GM23338 (cell line): Measurements from ENCODE around the gene MS4A8.

ENCODE experiments used
- EZH2 ChIP-seq: fragments of 200-600 bp; sonication (generic); IDR thresholded peaks from one replicate; pipeline ENCODE4 v1.8.0; 2017; ENCODE audit warnings: antibody characterized with exemption, mild to moderate bottlenecking, low read depth; ENCODE audit not compliant: unreplicated experiment
- EZH2phosphoT487 ChIP-seq: fragments of 200-600 bp; sonication (generic); IDR thresholded peaks from one replicate; pipeline ENCODE4 v1.8.1; 2018; ENCODE audit warnings: antibody characterized with exemption; ENCODE audit not compliant: unreplicated experiment
- JUNB ChIP-seq: IDR thresholded peaks from one replicate; pipeline ENCODE4 v1.6.1; 2016; ENCODE audit warnings: antibody characterized with exemption; ENCODE audit not compliant: unreplicated experiment
- POLR2AphosphoS5 ChIP-seq: IDR thresholded peaks from 2 replicates; pipeline ENCODE4 v1.6.1; 2016; ENCODE audit warnings: antibody characterized with exemption, low read depth
- REST ChIP-seq: IDR thresholded peaks from one replicate; pipeline ENCODE4 v1.6.1; 2018; ENCODE audit warnings: antibody characterized with exemption; ENCODE audit not compliant: unreplicated experiment
- TF ChIP-seq, protein P1 (sequence below), 2 experiments: fragments of 200-600 bp in 1 of 2; sonication (generic) in 1 of 2; conservative IDR thresholded peaks; 2 replicates each; pipeline versions ENCODE4 v1.5.1 to v1.6.1; 2016 to 2017; ENCODE audit warnings: antibody characterized with exemption in 2 of 2, low read depth in 2 of 2, mild to moderate bottlenecking in 2 of 2, moderate library complexity in 1 of 2

- TF ChIP-seq, protein P1, sequence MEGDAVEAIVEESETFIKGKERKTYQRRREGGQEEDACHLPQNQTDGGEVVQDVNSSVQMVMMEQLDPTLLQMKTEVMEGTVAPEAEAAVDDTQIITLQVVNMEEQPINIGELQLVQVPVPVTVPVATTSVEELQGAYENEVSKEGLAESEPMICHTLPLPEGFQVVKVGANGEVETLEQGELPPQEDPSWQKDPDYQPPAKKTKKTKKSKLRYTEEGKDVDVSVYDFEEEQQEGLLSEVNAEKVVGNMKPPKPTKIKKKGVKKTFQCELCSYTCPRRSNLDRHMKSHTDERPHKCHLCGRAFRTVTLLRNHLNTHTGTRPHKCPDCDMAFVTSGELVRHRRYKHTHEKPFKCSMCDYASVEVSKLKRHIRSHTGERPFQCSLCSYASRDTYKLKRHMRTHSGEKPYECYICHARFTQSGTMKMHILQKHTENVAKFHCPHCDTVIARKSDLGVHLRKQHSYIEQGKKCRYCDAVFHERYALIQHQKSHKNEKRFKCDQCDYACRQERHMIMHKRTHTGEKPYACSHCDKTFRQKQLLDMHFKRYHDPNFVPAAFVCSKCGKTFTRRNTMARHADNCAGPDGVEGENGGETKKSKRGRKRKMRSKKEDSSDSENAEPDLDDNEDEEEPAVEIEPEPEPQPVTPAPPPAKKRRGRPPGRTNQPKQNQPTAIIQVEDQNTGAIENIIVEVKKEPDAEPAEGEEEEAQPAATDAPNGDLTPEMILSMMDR (conservative IDR thresholded peaks at IDR 0.05; ENCODE audit: low read depth in 2 of 2): no peak
- TF ChIP-seq REST (no peak), JUNB (no peak), POLR2AphosphoS5 (no peak), EZH2 (no peak), EZH2phosphoT487 (no peak)
These were observed 11.9 kb downstream of the MS4A8 start for GRCh38 chr11:60711276-60711675.
